ENCODE measurements around the gene ENOX2.
A peak's percentile ranks its signal among the peaks of the same experiment; 100 is the strongest.
"Not testable (repeated sequence)": the region's sequence is repeated elsewhere in the genome, so short reads cannot be mapped to it uniquely, and the experiment has no call there.

The ENOX2 gene

DNA sequence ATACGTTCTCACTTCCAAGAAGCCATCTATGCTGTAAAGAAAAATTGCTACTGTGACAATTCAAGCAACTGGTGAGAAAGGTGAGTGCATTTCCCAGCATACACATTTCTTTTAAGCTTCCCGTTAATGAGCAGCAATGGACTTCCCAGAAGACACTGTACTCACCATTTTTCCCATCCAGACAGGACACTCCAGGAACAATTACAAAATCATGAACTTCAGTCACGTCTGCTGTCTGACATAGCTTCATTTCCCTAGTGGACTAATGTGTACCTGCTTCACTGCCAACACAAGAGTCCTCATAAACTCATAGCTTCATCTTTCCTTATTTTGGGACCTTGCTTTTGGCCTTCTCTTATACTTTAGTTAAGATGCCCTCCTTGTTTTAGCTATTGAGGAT, 156.9 kb downstream of the ENOX2 start:
- DNase-seq: no peak

DNA sequence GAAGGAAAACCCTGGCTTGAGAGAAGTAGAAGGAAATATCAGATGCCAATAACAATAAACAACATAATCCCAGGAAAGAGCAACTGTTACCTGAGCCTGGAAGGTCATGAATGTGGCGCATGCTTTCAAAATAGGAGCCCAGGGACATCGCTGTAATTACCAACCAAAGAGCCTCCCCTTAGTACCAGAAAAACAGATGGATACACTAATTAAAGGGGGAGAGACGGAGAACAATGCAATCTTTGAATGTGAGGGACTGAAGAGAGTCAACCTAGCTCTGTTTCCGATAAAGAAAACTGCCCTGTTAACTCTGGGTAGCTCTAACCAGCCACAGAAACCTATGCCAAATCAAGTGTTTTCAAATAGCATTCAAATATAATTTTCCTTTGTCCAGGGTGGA, 161.4 kb downstream of the ENOX2 start:
- no peak for DNase-seq

DNA sequence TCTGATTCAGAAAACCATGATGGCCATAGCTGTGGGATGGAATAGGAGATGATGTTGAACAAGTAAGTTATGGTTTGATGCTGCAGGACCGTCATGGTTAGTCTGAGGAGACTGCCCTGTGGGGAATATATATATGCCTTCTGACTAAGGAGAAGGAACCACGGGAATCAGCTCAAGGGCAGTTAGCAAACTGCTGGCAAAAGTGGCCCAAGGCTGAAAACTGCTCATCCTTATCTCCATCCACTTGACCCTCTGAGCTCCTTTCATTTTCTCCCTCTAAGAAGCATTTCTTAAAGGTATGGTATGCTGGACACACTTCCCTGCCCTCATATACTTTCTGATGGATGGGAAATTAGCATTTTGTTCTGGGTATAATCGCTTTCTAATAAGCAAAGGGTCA, 161.9 kb downstream of the ENOX2 start:
- DNase-seq: no peak

DNA sequence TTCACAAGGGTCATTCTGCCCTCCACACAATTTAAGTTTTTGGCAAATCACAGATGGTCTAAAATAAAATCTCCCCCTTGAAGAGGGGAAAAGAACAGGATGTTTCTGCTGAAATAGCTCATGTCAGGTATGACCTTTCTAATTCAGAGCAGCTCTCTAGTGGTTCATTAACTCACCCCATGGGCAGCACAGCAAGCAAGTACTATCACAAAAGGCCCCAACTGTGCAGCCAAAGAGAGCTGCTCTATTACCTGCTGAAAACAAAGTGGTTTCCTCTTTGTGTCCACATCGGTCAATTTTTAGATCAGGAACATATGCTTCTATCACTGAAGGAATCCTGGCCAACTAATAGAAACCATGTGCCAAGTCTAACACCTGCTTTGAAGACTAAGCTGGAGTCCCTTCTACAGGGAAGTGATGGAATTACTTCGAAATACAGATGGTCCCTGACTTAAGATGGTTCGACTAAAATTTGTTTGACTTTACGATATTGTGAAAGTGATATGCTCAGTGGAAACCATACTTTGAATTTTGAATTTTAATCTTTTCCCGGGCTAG, 164.3 kb downstream of the ENOX2 start:
- no peak for DNase-seq

DNA sequence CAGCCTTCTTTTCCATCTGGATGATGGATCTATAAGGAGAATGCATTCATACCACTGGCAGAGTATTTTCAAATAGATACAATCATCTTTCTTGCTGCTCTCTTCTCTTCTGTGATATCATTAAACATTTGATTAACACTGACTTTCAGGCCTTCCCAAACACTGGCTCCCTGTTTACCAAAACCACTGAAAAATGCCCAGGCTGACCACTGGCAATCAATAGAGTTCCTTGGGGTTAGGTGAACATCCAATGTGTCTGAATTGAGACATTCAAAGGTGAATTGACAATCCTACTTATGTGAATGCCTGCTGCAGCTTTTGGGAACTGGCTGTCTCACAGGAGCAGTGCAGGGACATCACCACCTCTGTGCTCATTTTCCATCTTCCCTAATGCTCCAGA, 168.3 kb downstream of the ENOX2 start:
- no peak for DNase-seq

DNA sequence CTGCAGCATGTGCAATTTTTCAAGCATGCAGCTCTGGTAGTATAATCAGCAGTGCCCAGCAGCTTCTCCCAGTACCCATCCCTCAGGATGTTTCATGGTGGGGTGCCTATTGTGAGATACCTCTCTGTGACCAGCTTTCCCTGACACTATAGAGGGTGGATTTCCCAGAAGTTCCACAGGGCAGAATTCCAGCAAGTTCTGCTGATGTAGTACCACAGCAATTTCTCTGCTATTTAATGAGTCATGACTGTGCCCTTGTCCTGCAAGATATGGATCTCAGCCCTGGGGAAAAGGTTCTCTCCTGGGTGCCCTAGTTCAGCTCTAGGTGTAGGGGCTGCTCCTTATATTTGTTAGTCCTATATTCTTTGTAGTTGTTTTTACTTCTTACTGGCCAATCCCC, 174.8 kb downstream of the ENOX2 start:
- DNase-seq: no peak

DNA sequence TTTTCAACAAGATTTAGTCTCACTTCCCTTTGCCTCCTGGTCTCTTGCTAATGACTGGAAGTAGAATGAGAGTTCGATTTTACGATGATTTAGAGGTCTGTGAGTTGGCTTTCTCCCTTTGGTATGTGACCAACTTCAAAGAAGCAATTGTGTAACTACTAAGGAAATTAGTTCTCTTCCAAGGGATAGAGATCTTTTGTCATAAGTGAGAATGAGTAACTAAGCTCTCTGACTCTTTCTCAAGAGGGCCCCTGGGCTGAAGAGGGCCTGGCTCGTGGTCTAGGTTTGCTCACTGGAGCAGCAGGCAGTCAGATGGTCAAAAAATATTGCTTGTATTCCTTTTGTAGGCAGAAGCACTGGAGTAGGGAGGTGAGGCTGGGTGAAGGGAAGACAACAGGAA, 176.3 kb downstream of the ENOX2 start:
- no peak for DNase-seq

DNA sequence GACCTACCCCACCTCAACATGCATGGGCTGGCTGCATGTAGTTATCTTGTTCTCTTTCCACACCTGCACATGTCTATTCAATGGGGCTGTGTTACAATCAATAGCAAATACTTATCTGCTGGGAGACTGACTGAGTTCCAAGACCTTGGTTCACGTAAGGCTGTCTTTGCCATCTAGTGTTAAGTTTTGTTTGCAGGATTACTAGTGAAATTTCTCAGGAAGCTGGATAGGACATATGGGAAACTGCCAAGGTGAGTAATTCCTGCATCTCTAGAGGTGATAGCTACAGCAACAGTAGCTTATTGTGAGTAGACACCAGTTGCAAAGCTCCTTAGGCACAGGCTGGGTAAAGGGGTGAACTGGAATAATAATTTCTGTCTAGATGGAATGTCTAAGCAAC, 177.5 kb downstream of the ENOX2 start:
- no peak for DNase-seq

DNA sequence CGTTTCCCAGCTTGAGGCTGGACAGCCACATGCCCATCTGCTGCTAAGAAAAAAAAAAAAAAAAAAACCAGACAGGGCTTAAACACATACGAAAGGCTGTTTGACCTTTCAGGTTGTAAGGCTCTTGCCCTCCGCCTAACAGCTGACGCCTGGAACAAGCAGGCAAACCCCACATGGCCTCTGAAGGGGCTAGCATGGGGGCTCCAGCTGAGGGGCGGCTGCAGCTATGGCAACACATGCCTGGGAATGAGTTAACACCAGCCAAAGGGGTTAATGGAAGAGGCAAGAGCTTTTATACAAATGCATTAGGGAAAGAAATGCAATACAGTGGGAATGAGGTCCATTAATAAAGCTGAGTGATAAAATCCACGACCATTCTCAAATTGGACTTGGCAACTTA, 183.6 kb downstream of the ENOX2 start:
- DNase-seq: no peak

DNA sequence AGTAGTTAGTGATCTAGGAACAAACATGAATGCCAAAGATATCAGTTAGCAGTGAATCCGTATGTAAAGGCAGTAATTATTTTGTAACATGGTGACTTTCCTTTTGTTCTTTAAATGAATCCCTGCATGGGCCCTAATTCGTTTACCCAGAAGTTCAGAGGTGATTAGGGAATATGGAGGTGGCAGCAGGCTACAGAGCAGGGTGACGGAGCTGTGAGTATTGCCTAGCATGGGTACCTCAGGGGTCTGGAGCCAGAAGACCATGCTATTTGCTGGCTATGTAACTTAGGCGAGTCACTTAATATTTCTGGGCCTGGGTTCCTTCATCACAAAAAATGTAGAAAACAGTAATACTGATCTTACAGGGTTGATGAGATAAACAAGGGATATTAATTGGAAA, 184.9 kb downstream of the ENOX2 start:
- no peak for DNase-seq

DNA sequence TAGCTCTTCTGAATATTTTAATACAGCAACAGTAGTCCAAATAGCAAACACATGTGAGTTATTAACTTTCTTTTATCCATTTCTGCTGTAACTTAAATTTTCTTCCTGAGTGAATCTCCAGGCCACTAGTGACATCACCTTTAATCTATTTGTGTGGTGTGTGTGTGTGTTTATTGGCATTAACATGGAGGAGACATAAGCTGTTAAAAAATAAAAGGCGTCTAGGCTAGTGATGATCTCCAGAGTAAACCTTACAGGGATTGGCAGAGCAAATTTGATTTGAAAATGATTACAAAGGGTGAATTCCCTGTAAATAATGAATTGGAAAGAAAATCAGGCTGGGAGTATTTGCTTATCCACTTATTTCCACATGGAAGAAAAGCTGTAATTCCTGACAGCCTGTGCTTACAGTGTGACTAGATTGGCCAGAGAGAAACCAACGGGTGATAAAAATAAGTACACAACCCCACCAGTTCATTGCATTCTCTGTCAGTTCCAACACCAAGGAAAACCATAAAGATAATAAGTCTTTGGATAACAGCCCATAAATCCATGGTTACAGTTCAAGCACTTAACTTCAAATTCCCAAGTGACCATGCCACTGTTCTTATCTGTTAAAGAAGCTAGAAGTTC, 186.1 kb downstream of the ENOX2 start:
- no peak for DNase-seq

DNA sequence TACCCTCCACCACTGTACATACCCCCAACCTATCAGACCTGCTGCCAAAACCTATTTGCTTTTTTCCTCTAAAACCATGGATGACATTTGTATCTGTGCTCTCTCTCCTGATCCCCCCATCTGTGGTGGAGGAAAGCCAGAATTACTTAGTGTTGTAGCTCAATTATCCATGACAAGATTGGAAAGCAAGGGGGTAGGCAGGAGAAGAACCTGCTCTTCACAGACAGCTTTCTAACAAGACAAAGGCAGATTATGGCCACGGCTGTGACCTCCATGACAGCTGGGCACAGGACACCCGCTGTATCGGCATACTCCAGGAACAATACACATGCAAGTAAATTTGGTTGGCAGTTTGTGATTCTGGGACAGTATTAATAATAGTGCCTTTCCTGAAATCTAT, 186.7 kb downstream of the ENOX2 start:
- no peak for DNase-seq

DNA sequence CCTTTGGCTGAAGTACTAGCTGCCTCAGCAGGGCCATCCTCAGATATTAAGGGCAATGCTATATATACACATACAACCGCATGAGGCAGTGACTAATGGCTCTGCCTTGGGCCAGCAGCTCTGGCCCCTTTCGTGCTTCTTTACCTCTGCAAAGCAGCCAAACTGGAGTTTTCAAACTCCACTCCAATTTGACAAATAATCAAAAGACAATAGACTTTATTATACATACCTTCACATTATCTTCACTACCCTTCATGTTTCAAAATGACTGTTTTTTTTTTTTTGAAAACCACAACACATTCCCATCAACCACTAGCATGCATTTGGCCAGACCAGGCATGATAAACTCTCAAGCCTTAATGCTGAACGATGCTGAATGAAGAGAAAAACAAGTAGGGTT, 187.7 kb downstream of the ENOX2 start:
- DNase-seq: peak; percentile 46

DNA sequence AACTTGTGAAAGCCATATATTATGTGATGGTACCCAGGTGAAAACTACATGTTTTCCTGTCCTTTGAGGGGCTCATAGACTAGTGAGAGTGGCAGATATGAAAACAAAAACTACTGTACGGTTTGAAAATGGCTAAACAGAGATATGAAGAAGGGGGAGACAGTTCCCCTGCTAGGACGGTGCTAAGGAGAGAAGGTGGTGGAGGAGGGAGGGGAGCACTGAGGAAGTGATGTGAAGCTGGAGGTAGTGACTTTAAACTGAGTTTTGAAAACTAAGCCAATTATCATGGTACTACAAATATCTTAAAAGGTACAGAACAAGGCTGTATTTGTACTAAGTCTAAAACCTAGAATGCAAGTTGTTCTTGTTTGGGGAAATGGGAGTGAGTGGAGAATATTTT, 188.3 kb downstream of the ENOX2 start:
- no peak for DNase-seq

DNA sequence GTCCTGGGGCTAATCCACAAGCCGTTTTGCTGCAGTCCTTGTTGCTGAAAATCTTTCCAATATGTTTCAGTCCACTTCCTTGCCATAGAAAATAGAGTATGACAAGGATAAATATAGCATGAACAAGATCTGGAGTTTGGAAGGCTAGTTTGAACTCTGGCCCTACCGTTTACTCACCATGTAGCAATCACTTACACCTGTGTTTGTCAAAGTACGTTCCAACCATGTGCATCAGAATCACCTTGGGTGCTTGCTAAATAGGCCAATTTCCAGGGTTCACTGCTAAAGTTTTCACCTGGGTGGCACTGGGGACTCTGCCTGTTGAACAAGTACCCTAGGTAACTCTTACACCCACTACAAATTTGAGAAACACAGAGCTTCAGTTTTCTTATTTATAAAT, 188.9 kb downstream of the ENOX2 start:
- DNase-seq: no peak

DNA sequence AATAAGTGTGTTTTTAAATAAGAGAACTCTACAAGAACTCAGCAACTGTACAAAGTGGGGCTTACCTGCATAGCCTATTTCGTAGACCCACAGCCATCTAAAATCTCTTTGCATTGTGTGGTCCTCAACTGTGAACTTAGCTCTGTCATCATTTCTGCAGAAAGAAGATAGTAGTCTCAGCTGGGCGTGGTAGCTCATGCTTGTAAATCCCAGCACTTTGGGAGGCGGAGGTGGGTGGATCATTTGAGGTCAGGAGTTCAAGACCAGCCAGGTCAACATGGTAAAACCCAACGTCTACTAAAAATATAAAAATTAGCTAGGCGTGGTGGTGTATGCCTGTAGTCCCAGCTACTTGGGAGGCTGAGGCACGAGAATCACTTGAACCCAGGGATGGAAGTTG, 193.8 kb downstream of the ENOX2 start:
- not testable (repeated sequence) for DNase-seq

DNA sequence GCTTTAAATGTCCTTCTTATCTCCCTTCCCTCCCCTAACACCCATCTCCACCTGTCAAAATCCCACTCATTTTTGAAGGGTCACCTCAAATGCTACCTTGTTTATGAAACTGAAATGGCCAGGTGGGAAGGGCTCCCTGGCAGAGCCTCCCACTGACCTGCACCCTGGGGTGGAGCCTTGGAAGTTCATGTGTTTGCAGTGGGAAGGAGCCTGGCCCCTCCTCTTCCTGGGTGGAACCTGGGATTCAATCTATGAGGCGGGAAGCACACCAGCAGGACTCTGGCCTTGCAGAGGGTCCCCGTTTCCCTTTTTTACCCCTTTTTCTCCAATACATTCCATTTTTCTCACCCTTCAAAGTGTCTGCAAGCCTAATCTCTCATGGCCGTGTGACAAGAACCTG, 197.4 kb downstream of the ENOX2 start:
- no peak for DNase-seq

DNA sequence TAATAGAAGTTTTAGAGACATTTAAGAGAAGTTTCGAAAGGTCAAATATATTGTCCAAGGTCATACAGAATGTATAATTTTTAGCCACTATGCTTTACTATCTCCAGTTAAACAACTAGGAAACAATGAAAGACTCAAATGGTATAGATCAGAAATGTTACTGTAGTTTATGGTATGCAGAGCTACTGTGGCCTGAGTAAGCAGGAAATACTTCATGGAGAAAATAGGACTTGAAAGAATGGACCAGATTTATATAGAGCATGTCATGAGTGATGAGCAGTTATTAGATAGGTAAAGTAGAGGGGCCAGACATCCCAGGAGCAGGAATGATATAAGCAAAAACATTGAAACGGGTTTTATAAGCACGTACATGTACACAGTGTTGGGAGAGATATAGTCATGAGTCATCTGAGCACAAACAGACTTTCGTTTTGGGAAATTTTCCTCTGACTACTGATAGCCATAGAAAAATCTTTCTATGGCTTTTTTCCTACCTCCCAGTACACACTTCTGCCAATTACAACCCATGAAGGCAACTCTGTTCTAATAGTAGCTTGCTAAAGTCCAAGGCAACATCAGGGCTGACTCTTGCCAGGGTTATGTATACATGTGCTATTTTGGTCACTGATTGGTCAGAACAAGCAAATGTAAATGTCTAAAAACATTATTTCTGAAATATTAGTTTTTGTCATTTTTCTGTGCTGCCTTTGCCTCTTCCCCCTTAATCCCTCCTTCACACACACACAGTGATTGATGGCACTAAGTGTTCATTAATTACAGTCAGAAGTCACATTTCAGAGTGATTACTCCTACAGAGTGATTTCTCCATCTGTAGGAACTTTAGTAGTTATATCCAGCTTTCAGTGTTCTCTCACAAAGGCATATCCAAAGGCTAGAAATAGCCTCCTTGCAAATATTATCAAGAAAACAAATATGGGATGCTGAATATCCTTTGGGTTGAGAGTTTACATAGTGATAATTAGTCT, 198.7 kb downstream of the ENOX2 start:
- no peak for DNase-seq

DNA sequence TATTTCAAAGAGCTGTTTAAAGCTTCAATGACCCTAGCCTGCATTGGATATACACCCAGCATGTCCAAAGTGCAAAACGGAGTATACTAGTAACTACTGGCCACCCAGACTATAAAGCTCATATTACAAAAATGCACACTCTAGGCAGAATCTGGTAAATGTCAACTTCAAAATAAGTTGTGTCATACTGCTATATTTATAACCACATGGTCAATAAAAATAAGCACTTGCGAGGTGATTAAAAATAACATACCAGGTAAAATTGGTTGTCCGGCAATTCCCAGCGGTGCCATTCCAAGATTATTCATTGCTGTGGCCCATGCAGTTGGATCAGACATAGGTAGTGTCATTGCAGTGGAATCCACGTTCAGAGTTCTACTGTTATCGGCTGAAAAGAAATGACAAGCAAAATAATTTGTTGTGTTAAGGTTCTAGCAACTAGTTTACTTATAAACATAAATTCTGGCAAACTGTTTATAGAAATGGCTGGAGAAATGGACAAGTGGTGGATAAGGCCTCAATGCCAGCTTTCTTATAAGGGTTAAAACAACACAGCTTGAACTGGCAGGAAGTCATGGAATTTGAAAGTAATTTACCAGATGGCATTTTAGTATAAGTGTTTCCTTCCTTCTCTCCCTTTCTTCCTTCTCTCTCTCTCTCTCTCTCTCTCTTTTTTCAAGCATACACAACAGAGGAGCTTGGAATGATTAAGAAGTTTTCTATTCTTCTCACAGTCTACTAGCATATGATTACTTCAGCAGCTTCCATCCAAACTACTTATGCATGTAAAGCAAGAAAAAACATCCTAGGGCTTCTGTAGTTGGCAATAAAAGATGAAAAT, 199.9 kb downstream of the ENOX2 start:
- DNase-seq: no peak

DNA sequence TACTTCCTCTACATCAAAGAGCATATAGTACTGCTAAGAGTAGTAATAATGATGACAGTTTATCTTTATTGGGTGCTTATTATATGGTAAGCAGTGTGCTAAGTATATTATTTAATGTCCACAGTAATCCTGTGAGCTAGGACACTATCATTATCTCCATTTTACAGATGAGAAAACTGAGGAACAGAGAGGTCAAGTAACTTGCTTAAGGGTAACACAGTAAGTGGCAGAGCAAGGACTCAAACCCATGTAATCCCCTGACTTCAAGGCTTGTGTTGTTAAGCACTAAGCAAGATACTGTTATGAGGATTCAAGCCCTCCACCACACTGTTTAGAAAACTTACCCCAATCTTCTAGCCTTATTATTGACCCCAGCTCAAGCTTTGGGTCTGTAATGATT, 202.4 kb downstream of the ENOX2 start:
- DNase-seq: no peak

DNA sequence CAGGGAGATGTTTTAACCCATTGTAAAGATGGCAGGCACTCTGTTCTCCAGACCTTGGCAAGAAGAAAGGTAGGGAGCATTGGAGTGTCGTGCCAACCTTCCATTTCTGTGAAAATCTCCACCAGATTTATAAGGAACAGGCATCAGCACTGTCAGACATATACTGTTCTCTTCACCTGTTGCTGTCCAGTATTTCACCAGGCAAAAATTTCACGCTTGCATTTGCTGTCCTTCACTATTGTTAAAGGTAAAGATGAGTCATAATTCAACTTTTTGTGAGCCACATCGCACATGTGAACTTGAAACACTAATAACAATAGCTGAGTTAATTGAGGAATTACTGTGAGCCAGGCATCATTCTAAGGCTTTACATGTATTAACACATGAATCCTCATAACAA, 203.4 kb downstream of the ENOX2 start:
- DNase-seq: no peak

DNA sequence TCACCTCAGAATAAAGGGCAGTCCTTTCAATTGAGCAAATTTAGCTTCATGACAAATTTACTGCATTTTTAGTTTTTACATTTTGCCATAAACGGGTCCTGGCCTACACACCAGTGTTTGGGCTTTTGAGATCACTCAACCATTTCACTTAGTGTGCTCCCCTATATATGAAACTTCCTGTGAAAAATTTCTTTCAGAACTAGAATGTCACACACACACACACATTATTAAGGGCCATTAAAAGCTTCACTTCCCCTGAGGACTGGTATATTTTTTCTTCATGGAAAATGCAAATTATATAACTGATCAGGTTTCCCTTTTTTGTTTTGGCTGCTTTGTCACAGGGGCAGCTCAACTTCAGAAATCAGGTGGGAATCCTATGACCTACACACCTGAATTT, 206.5 kb downstream of the ENOX2 start:
- DNase-seq: no peak

DNA sequence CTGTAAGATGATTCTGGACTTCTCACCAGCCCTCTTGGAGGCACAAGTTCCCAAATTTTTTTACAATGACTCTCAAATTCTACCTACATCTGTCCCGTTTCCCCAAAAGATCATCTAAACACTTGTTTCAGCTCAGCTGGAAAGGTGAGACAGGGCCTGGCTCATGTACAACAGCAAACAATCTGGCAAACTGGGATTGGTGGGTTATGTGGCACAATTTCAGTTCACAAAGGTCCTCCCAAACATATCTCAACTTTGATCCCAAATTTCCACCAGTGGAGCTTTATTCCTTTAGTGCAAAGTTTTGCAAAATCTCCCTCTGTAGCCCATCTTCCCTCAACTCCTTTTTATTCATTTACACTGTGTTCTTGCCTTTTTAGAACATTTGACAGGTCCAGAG, 207.1 kb downstream of the ENOX2 start:
- DNase-seq: no peak
